Panc1 (cell line): ENCODE results near the gene HERC3. TPM values are rescaled to one million over a fixed set of nuclear protein-coding genes. Genes with fewer than 3 reads are reported as not detected.

Experiments used
- ATAC-seq: fragments of 200-7000 bp; cut with Tn5 transposase; 2 replicates; pipeline ENCODE4 v1.9.1; 2020; ENCODE audit warnings: mild to moderate bottlenecking, moderate library complexity
- BruUV-seq: library from RNA; stranded (reverse); fragments of 400-500 nt; replicated peaks from 2 replicates; lab custom pipeline; 2021; lab: Mats Ljungman, UMichigan
- CTCF ChIA-PET: fragments of 300-600 bp; sonication (Branson Sonifier 250); formaldehyde crosslinking; loops from one replicate; lab custom pipeline; 2022; ENCODE audit warnings: antibody characterized with exemption; lab: Charles Lee
- POLR2A ChIA-PET: fragments of 300-600 bp; sonication (Branson Sonifier 250); formaldehyde crosslinking; loops from one replicate; lab custom pipeline; 2022; ENCODE audit warnings: antibody characterized with exemption; lab: Charles Lee
- DNase-seq: peaks from one replicate; pipeline ENCODE4 v3.0.0-alpha.2; 2010; ENCODE audit warnings: low read depth, low spot score
- H3K27ac ChIP-seq: 2 replicates; pipeline ENCODE4 v1.5.1; 2011; ENCODE audit warnings: mild to moderate bottlenecking, low read length, inconsistent platforms
- H3K27me3 ChIP-seq: fragments of 200-500 bp; sonication (Bioruptor generic); 2 replicates; pipeline ENCODE4 v1.6.0; 2014; ENCODE audit warnings: low read length, inconsistent platforms; ENCODE audit not compliant: control insufficient read depth, insufficient read depth
- H3K36me3 ChIP-seq: fragments of 200-500 bp; sonication (Bioruptor generic); 2 replicates; pipeline ENCODE4 v1.5.1; 2014; ENCODE audit warnings: inconsistent platforms, mild to moderate bottlenecking, low read length, moderate library complexity; ENCODE audit not compliant: control insufficient read depth, insufficient read depth
- H3K4me1 ChIP-seq: 2 replicates; pipeline ENCODE4 v1.5.1; 2011; ENCODE audit warnings: inconsistent platforms, mild to moderate bottlenecking, low read length, moderate library complexity; ENCODE audit not compliant: control insufficient read depth, insufficient read depth
- H3K4me3 ChIP-seq, 2 experiments: 2 replicates each; pipeline ENCODE4 v1.5.1; 2011 to 2012; ENCODE audit warnings: low read depth in 2 of 2, low read length in 2 of 2, mild to moderate bottlenecking in 2 of 2, inconsistent platforms in 1 of 2, moderate library complexity in 1 of 2
- H3K9me3 ChIP-seq: fragments of 200-500 bp; sonication (Bioruptor generic); 2 replicates; pipeline ENCODE4 v1.5.1; 2014; ENCODE audit warnings: low read depth, mild to moderate bottlenecking, inconsistent platforms, low read length, moderate library complexity; ENCODE audit not compliant: control insufficient read depth, insufficient read depth
- CTCF ChIP-seq: fragments of 450-650 bp; IDR thresholded peaks from 2 replicates; pipeline ENCODE4 v1.5.1; 2017; ENCODE audit warnings: mild to moderate bottlenecking
- POLR2AphosphoS5 ChIP-seq: IDR thresholded peaks from 2 replicates; pipeline ENCODE4 v1.6.1; 2012; ENCODE audit warnings: mild to moderate bottlenecking, low read depth, low read length, moderate library complexity
- REST ChIP-seq, 2 experiments: IDR thresholded peaks; 2 replicates each; pipeline ENCODE4 v1.6.1; 2011 to 2012; ENCODE audit warnings: low read depth in 2 of 2, control low read depth in 1 of 2, low read length in 1 of 2, mild to moderate bottlenecking in 1 of 2, moderate library complexity in 1 of 2; ENCODE audit not compliant: insufficient read depth in 1 of 2
- SIN3A ChIP-seq: IDR thresholded peaks from 2 replicates; pipeline ENCODE4 v1.6.1; 2012; ENCODE audit warnings: low read depth, mild to moderate bottlenecking, low read length, moderate library complexity, borderline replicate concordance; ENCODE audit not compliant: insufficient read depth
- TCF7L2 ChIP-seq: IDR thresholded peaks from 2 replicates; pipeline ENCODE4 v1.6.1; 2011; ENCODE audit warnings: mild to moderate bottlenecking, low read depth, low read length, inconsistent platforms
- in situ Hi-C: cut with HindIII; loops from 2 replicates; pipeline ENCODE4 v1.10.0; 2016; ENCODE audit warnings: low sequenced_read_pairs, low pct_unique_long_range_greater_than_20kb
- intact Hi-C: fragments of 100-400 bp; cut with micrococcal nuclease; formaldehyde crosslinking; loops from one replicate; pipeline ENCODE4 v1.10.0; 2022; ENCODE audit not compliant: unreplicated experiment
- total RNA-seq: library from RNA; stranded (reverse); gene quantifications from one replicate; pipeline ENCODE4 v1.2.1, GENCODE V29; 2021; ENCODE audit not compliant: unreplicated experiment

HERC3 gene
- total RNA-seq, 1 experiment from 2014 or later, result 1.1 TPM

- Histone ChIP-seq H3K9me3 (no peaks in the 10 kb centered on the region), H3K27ac (no peak overlapping the region), H3K4me1 (no peaks in the 10 kb centered on the region), H3K4me3 (no peak overlapping the region), H3K36me3 (no peaks in the 10 kb centered on the region), H3K27me3 (no peaks in the 10 kb centered on the region)
- POLR2A ChIA-PET, result no interaction called here
- CTCF ChIA-PET, result no interaction called here
- DNase-seq (no peak), ATAC-seq (no peak)
- BruUV-seq, result no TSS peak
- in situ Hi-C loops (no loop called here), intact Hi-C loops (no loop called here)
- TF ChIP-seq REST (IDR thresholded peaks at IDR 0.05; ENCODE audit: insufficient read depth in 1 of 2, low read depth in 2 of 2, low read length in 1 of 2), result no peak
- TF ChIP-seq POLR2AphosphoS5, result no peak
- TF ChIP-seq SIN3A, result no peak
- TF ChIP-seq TCF7L2, result no peak
- TF ChIP-seq CTCF, result no peak
Measured at GRCh38 chr4:88583631-88584470, 8.4 kb upstream of the HERC3 start.

GRCh38 chr4:88584471-88584900 is 7.8 kb upstream of the HERC3 start:
- ATAC-seq, result no peak
- intact Hi-C loops (no loop called here), in situ Hi-C loops (no loop called here)
- ChIA-PET POLR2A (no interaction called here), CTCF (no interaction called here)
- TF ChIP-seq POLR2AphosphoS5 (no peak), REST (IDR thresholded peaks at IDR 0.05; ENCODE audit: insufficient read depth in 1 of 2, low read depth in 2 of 2, low read length in 1 of 2) (no peak), SIN3A (no peak), CTCF (no peak), TCF7L2 (no peak)
- H3K4me3 ChIP-seq, result no peak overlapping the region
- no TSS peak for BruUV-seq
- DNase-seq, result no peak
- H3K27me3 ChIP-seq, result no peaks in the 10 kb centered on the region
- H3K4me1 ChIP-seq, result no peaks in the 10 kb centered on the region
- H3K36me3 ChIP-seq, result no peaks in the 10 kb centered on the region
- H3K27ac ChIP-seq, result no peak overlapping the region
- H3K9me3 ChIP-seq, result no peaks in the 10 kb centered on the region
